Right cardiac atrium (tissue), 5 donors: ENCODE results near the gene PLEKHA4. TPM values are rescaled to one million over a fixed set of nuclear protein-coding genes. Genes with fewer than 3 reads are reported as not detected.
A peak's percentile ranks its signal among the peaks of the same experiment; 100 is the strongest.
"Not testable (repeated sequence)": the region's sequence is repeated elsewhere in the genome, so short reads cannot be mapped to it uniquely, and the experiment has no call there.

Experiments
- ATAC-seq, 2 donors: fragments of 200-7000 bp; cut with Tn5 transposase; one replicate each; pipeline versions ENCODE4 v1.8.0 to v1.9.1; 2020; ENCODE audit warnings: moderate library complexity in 2 of 2, mild to moderate bottlenecking in 1 of 2
- DNase-seq, 3 donors: peaks; one replicate each; pipeline ENCODE4 v3.0.0-alpha.2; 2020
- H3K27ac ChIP-seq: one replicate; pipeline ENCODE4 v1.5.1; 2013; ENCODE audit warnings: mild to moderate bottlenecking, low read length, control low read depth, moderate library complexity
- H3K27me3 ChIP-seq: one replicate; pipeline ENCODE4 v1.6.1; 2013; ENCODE audit not compliant: control insufficient read depth, insufficient read depth
- H3K4me1 ChIP-seq: one replicate; pipeline ENCODE4 v1.6.1; 2013; ENCODE audit warnings: low read length; ENCODE audit not compliant: control insufficient read depth, insufficient read depth
- H3K4me3 ChIP-seq: one replicate; pipeline ENCODE4 v1.5.1; 2013; ENCODE audit warnings: low read length, control low read depth
- H3K9me3 ChIP-seq: one replicate; pipeline ENCODE4 v1.6.1; 2013; ENCODE audit warnings: low read length; ENCODE audit not compliant: control insufficient read depth
- WGBS: extraction: QIAGEN DNeasy Blood & Tissue Kit; methylation state at CpG from one replicate; pipeline ENCODE4 v1.1.7; 2013; 5-methylcytosine and 5-hydroxymethylcytosine counted together
- intact Hi-C, 4 donors: fragments of 100-400 bp; cut with DNase I; formaldehyde crosslinking; loops; one replicate each; pipeline versions ENCODE4 v1.11.0 to v1.14.0; 2022 to 2023
- polyA plus RNA-seq: library from polyadenylated mRNA; stranded (reverse); fragments of 200-250 nt; gene quantifications from one replicate; pipeline ENCODE4 v1.2.3, GENCODE V29; 2013
- total RNA-seq, 4 donors: library from RNA; stranded (reverse); fragmentation: NEBNext Ultra II Directional; extraction: Animal tissue kit (Norgen Biotek cat#: 25700); gene quantifications; one replicate each; pipeline ENCODE4 v1.2.1, GENCODE V29; 2021
- donor health status: healthy with polysubstance abuse.
- donor health status: DM: no; HTN: yes; CAD: no.
- donor health status: DM: no; HTN: no; CAD: no.
- donor health status: DM: no; HTN: yes; CAD: no; lungs with severe emphysema.
- donor health status: DM: yes; HTN: yes; CAD: no.

Gene PLEKHA4
- total and polyA plus RNA-seq, 5 donors = 32.0 to 50.2 (median 38.2) TPM

- no peak overlapping the region for H3K27ac ChIP-seq
- H3K9me3 ChIP-seq = no peaks in the 10 kb centered on the region
- peaks cover 6% of the 10 kb centered on the region for H3K4me1 ChIP-seq
- DNase-seq (no peak), ATAC-seq (no peak)
- no peaks in the 10 kb centered on the region for H3K27me3 ChIP-seq
- H3K4me3 ChIP-seq = no peak overlapping the region
- intact Hi-C loops = loop anchor here in 2 of 4 donors (10.0 kb wide), 2 partner anchors 49 to 59 kb away; partner anchors contain the start of genes BAX (in 1 of the 2) and FTL (in 1 of the 2)
- 69% methylated on average over 14 of the region's 14 CpGs for WGBS
These were observed 37.2 kb upstream of the PLEKHA4 start for GRCh38 chr19:48905664-48906063.

GRCh38 chr19:48903788-48904187 is 35.4 kb upstream of the PLEKHA4 start:
- not testable (repeated sequence) for H3K4me1 ChIP-seq, H3K27me3 ChIP-seq, DNase-seq, H3K27ac ChIP-seq, H3K9me3 ChIP-seq, ATAC-seq, H3K4me3 ChIP-seq
- intact Hi-C loops = loop anchor here in 3 of 4 donors (5.0 to 10.0 kb wide), 3 partner anchors 49 to 61 kb away; partner anchors contain the start of genes BAX (in 2 of the 3) and FTL (in 1 of the 3)

- 97% methylated on average over 7 of the region's 7 CpGs for WGBS
- intact Hi-C loops = loop anchor here in 3 of 4 donors (5.0 to 10.0 kb wide), 3 partner anchors 50 to 63 kb away; partner anchors contain the start of genes BAX (in 2 of the 3) and FTL (in 1 of the 3)
- not testable (repeated sequence) for H3K4me1 ChIP-seq, H3K27ac ChIP-seq, H3K27me3 ChIP-seq, ATAC-seq, DNase-seq, H3K9me3 ChIP-seq, H3K4me3 ChIP-seq
These were observed 33.9 kb upstream of the PLEKHA4 start for GRCh38 chr19:48902291-48902690.

DNA sequence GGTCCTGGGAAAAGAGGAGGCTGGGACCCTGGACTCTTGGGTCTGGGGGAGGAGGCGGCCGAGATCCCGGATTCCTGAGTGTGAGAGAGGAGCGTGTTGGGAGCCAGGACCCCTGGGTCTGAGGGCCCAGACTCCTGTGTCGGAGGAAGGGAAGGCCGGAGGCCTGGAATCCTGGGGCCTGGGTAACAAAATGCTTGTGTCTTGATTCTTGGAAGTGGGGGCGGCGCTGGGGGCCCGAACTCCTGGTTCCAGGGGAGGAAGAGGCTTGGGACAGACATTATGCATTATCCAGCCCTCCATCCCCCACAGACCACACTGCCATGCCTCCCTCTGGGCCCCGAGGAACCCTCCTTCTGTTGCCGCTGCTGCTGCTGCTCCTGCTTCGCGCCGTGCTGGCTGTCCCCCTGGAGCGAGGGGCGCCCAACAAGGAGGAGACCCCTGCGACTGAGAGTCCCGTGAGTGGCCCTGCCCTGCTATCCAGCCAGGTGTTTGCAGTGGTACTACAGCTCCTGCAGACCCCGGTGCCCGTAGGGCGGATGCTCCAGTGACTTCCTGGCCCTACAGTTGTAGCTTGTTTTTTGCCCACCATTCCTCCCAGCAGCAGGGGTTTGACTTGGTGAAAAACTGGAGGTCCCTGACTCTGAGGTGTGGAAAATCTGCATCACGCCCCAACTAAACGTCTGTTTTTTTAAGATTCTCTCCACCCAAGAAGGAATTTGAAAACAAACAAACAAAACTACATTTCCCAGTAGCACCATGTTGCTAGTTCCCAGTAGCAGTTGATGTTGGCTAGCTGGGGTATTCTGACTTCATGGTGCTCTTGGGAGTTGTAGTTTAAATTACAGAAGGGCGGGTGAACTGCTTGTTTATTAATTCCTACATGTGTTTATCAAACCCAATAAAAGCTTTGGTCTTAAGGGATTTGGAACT is 32.3 kb upstream of the PLEKHA4 start:
- 10% methylated on average over 24 of the region's 24 CpGs for WGBS
- no peaks in the 10 kb centered on the region for H3K9me3 ChIP-seq
- DNase-seq = peak in 1 of 3 donors; percentile 75
- no peaks in the 10 kb centered on the region for H3K27me3 ChIP-seq
- peaks cover 6% of the 10 kb centered on the region for H3K4me1 ChIP-seq
- intact Hi-C loops = loop anchor here in 3 of 4 donors (5.0 to 10.0 kb wide), 3 partner anchors 52 to 64 kb away; partner anchors contain the start of genes BAX (in 2 of the 3) and FTL (in 1 of the 3)
- ATAC-seq = peak; percentile 4 to 11
- peak overlapping the region; percentile 93 for H3K27ac ChIP-seq
- peak overlapping the region; percentile 90 for H3K4me3 ChIP-seq

DNA sequence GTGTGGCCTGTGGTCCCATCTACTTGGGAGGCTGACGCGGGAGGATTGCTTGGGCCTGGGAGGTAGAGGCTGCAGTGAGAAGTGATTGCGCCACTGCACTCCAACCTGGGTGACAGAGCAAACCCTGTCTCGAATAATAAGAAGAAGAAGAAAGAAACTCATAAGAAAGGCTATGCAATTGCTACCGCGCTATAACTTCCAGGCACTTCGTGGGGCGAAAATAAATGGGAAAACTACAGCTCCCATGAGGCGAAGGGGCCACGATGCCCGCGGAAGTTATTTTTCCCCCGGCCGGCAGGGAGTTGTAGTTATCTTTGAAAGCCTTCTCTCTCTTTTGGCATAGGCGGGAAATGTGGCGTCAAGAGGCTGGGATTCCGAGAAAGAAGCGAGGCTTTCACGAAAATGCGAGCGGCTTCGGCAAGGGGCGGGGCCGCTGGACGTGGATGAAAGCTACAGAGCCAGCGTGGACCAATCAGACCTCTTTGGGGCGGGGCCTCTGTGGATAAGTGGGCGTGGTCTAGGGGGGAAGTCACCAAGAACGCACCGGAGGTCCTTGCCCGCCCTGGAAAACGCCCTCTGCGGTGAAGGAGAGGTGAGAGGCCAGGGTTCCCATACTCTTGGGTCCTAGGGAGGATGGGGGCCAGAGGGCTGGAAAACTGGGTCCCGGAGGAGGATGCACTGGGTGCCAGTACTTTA is 31.5 kb upstream of the PLEKHA4 start, which contains the start of gene NUCB1:
Gene NUCB1 (plus strand): TSS at position 532 of the 696 bp plus-strand sequence. CDS start 485 bp downstream, outside the sequence.
- intact Hi-C loops = loop anchor here in 3 of 4 donors (5.0 to 10.0 kb wide), 3 partner anchors 52 to 65 kb away; partner anchors contain the start of genes BAX (in 2 of the 3) and FTL (in 1 of the 3)
- peak within 1 kb of the TSS; percentile 90 for H3K4me3 ChIP-seq
- H3K4me1 ChIP-seq = peaks cover 6% of the 10 kb centered on the region
- WGBS = 7% methylated on average over 34 of the region's 34 CpGs
- no peaks in the 10 kb centered on the region for H3K9me3 ChIP-seq
- H3K27ac ChIP-seq = peak within 1 kb of the TSS; percentile 93
- DNase-seq = peak; percentile 100
- no peaks in the 10 kb centered on the region for H3K27me3 ChIP-seq
- ATAC-seq = peak; percentile 97

DNA sequence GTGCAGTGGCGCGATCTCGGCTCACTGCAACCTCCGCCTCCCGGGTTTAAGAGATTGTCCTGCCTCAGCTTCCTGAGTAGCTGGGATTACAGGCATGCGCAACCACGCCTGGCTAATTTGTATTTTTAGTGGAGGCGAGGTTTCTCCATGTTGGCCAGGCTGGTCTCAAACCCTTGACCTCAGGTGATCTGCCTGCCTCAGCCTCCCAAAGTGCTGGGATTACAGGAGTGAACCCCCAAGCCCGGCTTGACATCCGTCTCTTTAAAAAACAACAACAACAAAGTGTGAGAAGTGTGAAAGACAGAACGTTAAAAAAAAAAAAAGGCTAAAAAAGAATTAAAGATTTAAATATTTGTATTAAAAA is 31.0 kb upstream of the PLEKHA4 start:
- H3K27ac ChIP-seq, H3K27me3 ChIP-seq, H3K9me3 ChIP-seq, ATAC-seq, DNase-seq, intact Hi-C loops, H3K4me1 ChIP-seq: not testable (repeated sequence)
- peak overlapping the region; percentile 90 for H3K4me3 ChIP-seq
- WGBS = 85% methylated on average over 11 of the region's 11 CpGs

DNA sequence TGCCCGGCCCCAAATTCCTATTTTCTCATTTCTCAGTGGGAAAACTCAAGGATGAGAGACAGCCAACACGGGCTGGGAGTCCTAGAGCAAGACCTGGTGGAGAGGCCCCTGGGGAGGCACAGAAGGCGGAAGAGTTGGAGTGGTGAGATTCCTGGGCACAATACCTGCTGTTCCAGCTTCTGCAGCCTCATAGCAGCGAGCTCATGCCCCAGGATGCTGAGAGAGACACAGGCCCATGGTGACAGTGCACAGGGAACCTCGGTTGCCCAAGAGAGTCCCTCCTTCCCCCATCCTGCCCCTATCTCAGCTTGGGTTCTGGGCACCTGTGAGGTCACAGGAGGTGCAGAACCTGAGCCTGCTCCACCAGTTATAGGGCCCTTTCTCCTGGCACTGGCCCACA is 28.8 kb upstream of the PLEKHA4 start:
- 85% methylated on average over 5 of the region's 5 CpGs for WGBS

GRCh38 chr19:48896191-48896720 is 27.8 kb upstream of the PLEKHA4 start:
- Histone ChIP-seq H3K27me3 (no peaks in the 10 kb centered on the region), H3K27ac (no peak overlapping the region), H3K4me3 (peak overlapping the region; percentile 45), H3K9me3 (no peaks in the 10 kb centered on the region), H3K4me1 (peaks cover under 1% of the 10 kb centered on the region)
- intact Hi-C loops = no loop called here
- 17% methylated on average over 25 of the region's 25 CpGs for WGBS
- ATAC-seq (peak; percentile 62 to 68), DNase-seq (peak; percentile 80 to 92 (median 90))

More for the DNA sequence above, 28.8 kb upstream of the PLEKHA4 start:
- ATAC-seq (no peak), DNase-seq (no peak)
- intact Hi-C loops = no loop called here
- no peak overlapping the region for H3K4me3 ChIP-seq
- H3K9me3 ChIP-seq = no peaks in the 10 kb centered on the region
- peaks cover 6% of the 10 kb centered on the region for H3K4me1 ChIP-seq
- H3K27ac ChIP-seq = no peak overlapping the region
- H3K27me3 ChIP-seq = no peaks in the 10 kb centered on the region

DNA sequence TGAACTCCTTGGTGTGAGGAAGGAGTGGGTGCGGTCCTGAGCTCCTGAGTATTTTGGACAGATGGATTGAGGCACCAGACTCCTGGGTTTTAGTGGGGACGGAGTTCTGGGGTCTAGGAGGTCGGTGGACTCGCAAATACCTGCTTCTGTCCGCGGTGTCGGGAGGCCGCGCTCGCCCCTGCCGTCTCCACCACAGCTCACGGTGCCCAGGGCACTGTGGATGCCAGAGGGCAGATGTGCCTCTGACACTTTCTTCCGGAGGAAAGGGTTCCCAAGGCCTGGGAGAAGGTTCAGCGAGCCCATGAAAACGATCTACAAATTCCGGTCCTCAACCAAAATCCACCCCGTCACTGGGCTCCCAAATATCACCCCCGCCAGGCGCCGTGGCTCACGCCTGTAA is 26.8 kb upstream of the PLEKHA4 start:
- Histone ChIP-seq H3K27me3 (no peaks in the 10 kb centered on the region), H3K27ac (no peak overlapping the region), H3K9me3 (no peaks in the 10 kb centered on the region), H3K4me3 (no peak overlapping the region), H3K4me1 (no peaks in the 10 kb centered on the region)
- intact Hi-C loops = no loop called here
- WGBS = 64% methylated on average over 21 of the region's 21 CpGs
- no peak for DNase-seq
- ATAC-seq = no peak

DNA sequence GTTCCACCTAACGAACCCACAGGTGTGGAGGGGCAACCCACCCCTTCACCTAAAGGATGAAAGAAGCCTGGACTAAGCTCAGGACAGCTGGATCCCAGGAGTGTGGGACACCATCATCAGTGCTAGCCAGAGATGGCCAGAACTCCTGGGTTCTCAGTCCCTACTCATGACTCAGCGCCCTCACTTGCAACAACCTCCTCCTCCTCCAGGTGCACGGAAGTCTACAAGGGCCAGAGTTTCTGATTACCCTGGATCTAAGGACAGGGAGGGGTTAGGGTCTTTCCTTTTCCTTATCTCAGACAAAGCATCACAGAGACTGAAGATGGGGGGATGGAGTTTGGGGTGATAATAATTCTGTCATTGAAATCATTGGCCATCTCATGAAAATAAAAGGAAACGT is 22.1 kb upstream of the PLEKHA4 start:
- DNase-seq (peak in 1 of 3 donors; percentile 0), ATAC-seq (peak in 1 of 2 donors; percentile 27)
- H3K27me3 ChIP-seq = no peaks in the 10 kb centered on the region
- intact Hi-C loops = no loop called here
- no peak overlapping the region for H3K27ac ChIP-seq
- no peak overlapping the region for H3K4me3 ChIP-seq
- H3K4me1 ChIP-seq = no peaks in the 10 kb centered on the region
- H3K9me3 ChIP-seq = no peaks in the 10 kb centered on the region
- 81% methylated on average over 4 of the region's 4 CpGs for WGBS
